Liver (tissue), 9 donors: ENCODE results near the gene CD6. TPM values are rescaled to one million over a fixed set of nuclear protein-coding genes. Genes with fewer than 3 reads are reported as not detected.

Experiments
- DNase-seq: peaks from one replicate; pipeline ENCODE4 v3.0.0-alpha.2; 2017; ENCODE audit warnings: low spot score
- H3K27ac ChIP-seq, 2 donors: one replicate each; pipeline ENCODE4 v1.7.0; 2013; ENCODE audit warnings: inconsistent platforms in 2 of 2, low read length in 2 of 2, control low read depth in 1 of 2, low read depth in 1 of 2, mild to moderate bottlenecking in 1 of 2
- H3K27me3 ChIP-seq, 4 donors: one replicate each; pipeline versions ENCODE4 v1.6.1 to v1.7.0; 2013; ENCODE audit warnings: low read length in 3 of 4, inconsistent platforms in 1 of 4, mild to moderate bottlenecking in 1 of 4, moderate library complexity in 1 of 4; ENCODE audit not compliant: control insufficient read depth in 4 of 4, insufficient read depth in 4 of 4
- H3K36me3 ChIP-seq, 4 donors: one replicate each; pipeline versions ENCODE4 v1.6.1 to v1.7.0; 2013; ENCODE audit warnings: low read length in 3 of 4, mild to moderate bottlenecking in 3 of 4, low read depth in 1 of 4, moderate library complexity in 1 of 4; ENCODE audit not compliant: control insufficient read depth in 4 of 4, insufficient read depth in 3 of 4
- H3K4me1 ChIP-seq, 4 donors: one replicate each; pipeline versions ENCODE4 v1.6.1 to v1.7.0; 2013; ENCODE audit warnings: low read length in 3 of 4, mild to moderate bottlenecking in 3 of 4, moderate library complexity in 1 of 4; ENCODE audit not compliant: control insufficient read depth in 4 of 4, insufficient read depth in 4 of 4
- H3K4me3 ChIP-seq, 3 donors: one replicate each; pipeline versions ENCODE4 v1.6.1 to v1.7.0; 2013; ENCODE audit warnings: low read length in 3 of 3, control low read depth in 1 of 3, low read depth in 1 of 3, mild to moderate bottlenecking in 1 of 3
- H3K9ac ChIP-seq, 2 donors: one replicate each; pipeline ENCODE4 v1.7.0; 2013; ENCODE audit warnings: low read length in 2 of 2, mild to moderate bottlenecking in 2 of 2, moderate library complexity in 2 of 2, control low read depth in 1 of 2, low read depth in 1 of 2
- H3K9me3 ChIP-seq, 4 donors: one replicate each; pipeline versions ENCODE4 v1.6.1 to v1.7.0; 2013; ENCODE audit warnings: low read length in 3 of 4; ENCODE audit not compliant: control insufficient read depth in 4 of 4
- ATF3 ChIP-seq: IDR thresholded peaks from 2 replicates; pipeline ENCODE4 v1.6.1; 2016; ENCODE audit warnings: antibody characterized with exemption
- CTCF ChIP-seq: fragments of 150-350 bp; IDR thresholded peaks from 2 replicates; pipeline ENCODE4 v1.5.1; 2017; ENCODE audit warnings: improper control_type of control experiment, low read depth, low read length; ENCODE audit not compliant: missing input control
- EGR1 ChIP-seq, 2 donors: IDR thresholded peaks; 2 replicates each; pipeline ENCODE4 v1.6.1; 2016 to 2018; ENCODE audit warnings: antibody characterized with exemption in 2 of 2, low read depth in 2 of 2
- FOXA1 ChIP-seq: IDR thresholded peaks from 2 replicates; pipeline ENCODE4 v1.6.1; 2016; ENCODE audit warnings: antibody characterized with exemption
- FOXA2 ChIP-seq: IDR thresholded peaks from 2 replicates; pipeline ENCODE4 v1.6.1; 2016; ENCODE audit warnings: antibody characterized with exemption
- GABPA ChIP-seq, 2 donors: IDR thresholded peaks in 1 of 2; conservative IDR thresholded peaks in 1 of 2; 2 replicates each; pipeline ENCODE4 v1.6.1; 2016; ENCODE audit warnings: antibody characterized with exemption in 2 of 2, mild to moderate bottlenecking in 1 of 2, moderate library complexity in 1 of 2
- HNF4A ChIP-seq, 2 donors: conservative IDR thresholded peaks; 2 replicates each; pipeline ENCODE4 v1.6.1; 2016; ENCODE audit warnings: antibody characterized with exemption in 2 of 2, mild to moderate bottlenecking in 2 of 2
- HNF4G ChIP-seq: IDR thresholded peaks from 2 replicates; pipeline ENCODE4 v1.6.1; 2016; ENCODE audit warnings: antibody characterized with exemption
- JUND ChIP-seq, 2 donors: IDR thresholded peaks; 2 replicates each; pipeline ENCODE4 v1.6.1; 2016; ENCODE audit warnings: antibody characterized with exemption in 2 of 2
- MAX ChIP-seq: IDR thresholded peaks from 2 replicates; pipeline ENCODE4 v1.6.1; 2016; ENCODE audit warnings: antibody characterized with exemption
- NR2F2 ChIP-seq: IDR thresholded peaks from 2 replicates; pipeline ENCODE4 v1.6.1; 2016; ENCODE audit warnings: antibody characterized with exemption
- RAD21 ChIP-seq, 2 donors: IDR thresholded peaks; 2 replicates each; pipeline ENCODE4 v1.6.1; 2016; ENCODE audit warnings: antibody characterized with exemption in 2 of 2, mild to moderate bottlenecking in 2 of 2
- RXRA ChIP-seq, 2 donors: IDR thresholded peaks; 2 replicates each; pipeline ENCODE4 v1.6.1; 2017 to 2018; ENCODE audit warnings: antibody characterized with exemption in 2 of 2, mild to moderate bottlenecking in 1 of 2
- SP1 ChIP-seq: IDR thresholded peaks from 2 replicates; pipeline ENCODE4 v1.6.1; 2018; ENCODE audit warnings: antibody characterized with exemption, mild to moderate bottlenecking
- TAF1 ChIP-seq: conservative IDR thresholded peaks from 2 replicates; pipeline ENCODE4 v1.6.1; 2016; ENCODE audit warnings: antibody characterized with exemption, mild to moderate bottlenecking
- YY1 ChIP-seq: IDR thresholded peaks from 2 replicates; pipeline ENCODE4 v1.6.1; 2016; ENCODE audit warnings: antibody characterized with exemption, mild to moderate bottlenecking
- ZBTB33 ChIP-seq: IDR thresholded peaks from 2 replicates; pipeline ENCODE4 v1.6.1; 2016; ENCODE audit warnings: antibody characterized with exemption
- WGBS: extraction: QIAGEN DNeasy Blood & Tissue Kit; methylation state at CpG from one replicate; pipeline ENCODE4 v1.1.7; 2013; 5-methylcytosine and 5-hydroxymethylcytosine counted together
- polyA plus RNA-seq, 2 donors: library from polyadenylated mRNA; stranded (reverse) in 1 of 2; unstranded in 1 of 2; fragments of 200-250 nt in 1 of 2; fragments of >200 nt in 1 of 2; fragmentation: Nextera tagmentation in 1 of 2; extraction: Ambion mirVana in 1 of 2; gene quantifications; one replicate each; pipeline versions ENCODE4 v1.2.1 to v1.2.3, GENCODE V29; 2013 to 2015
- total RNA-seq, 2 donors: library from RNA; depleted of rRNA; stranded (reverse); fragments of >200 nt; gene quantifications; one replicate each; pipeline ENCODE4 v1.2.3, GENCODE V29; 2014
- donor health status: healthy.
- donor health status: healthy.
- donor health status: healthy.
- donor health status: healthy.
- donor health status: healthy.

CD6 gene
- total and polyA plus RNA-seq, 4 donors, result 0.31 to 0.59 (median 0.45) TPM

- TF ChIP-seq RAD21 (IDR thresholded peaks at IDR 0.05) (no peak), EGR1 (IDR thresholded peaks at IDR 0.05; ENCODE audit: low read depth in 2 of 2) (no peak), HNF4G (no peak), HNF4A (conservative IDR thresholded peaks at IDR 0.05) (no peak), CTCF (no peak), RXRA (IDR thresholded peaks at IDR 0.05) (no peak), SP1 (no peak), NR2F2 (no peak), GABPA (IDR thresholded peaks at IDR 0.05 in 1 of 2, conservative IDR thresholded peaks at IDR 0.05 in 1 of 2) (no peak), FOXA1 (no peak), TAF1 (no peak), ZBTB33 (no peak), ATF3 (no peak), FOXA2 (no peak), MAX (no peak)
- 75% methylated on average over 5 of the region's 5 CpGs for WGBS
- no peaks in the 10 kb centered on the region for H3K27me3 ChIP-seq
- H3K4me1 ChIP-seq, result peaks cover 0 to 1% (median 0%) of the 10 kb centered on the region in 4 donors
- H3K9me3 ChIP-seq, result no peaks in the 10 kb centered on the region
- no peak overlapping the region for H3K4me3 ChIP-seq
- no peak for DNase-seq
- H3K36me3 ChIP-seq, result no peaks in the 10 kb centered on the region
- H3K9ac ChIP-seq, result no peak overlapping the region
- H3K27ac ChIP-seq, result no peak overlapping the region
Observed at GRCh38 chr11:61037441-61038093, 66.1 kb downstream of the CD6 start.

- WGBS, result 62% methylated on average over 5 of the region's 5 CpGs
Observed at GRCh38 chr11:61039916-61040315, 68.4 kb downstream of the CD6 start.

More at GRCh38 chr11:61039916-61040315, 68.4 kb downstream of the CD6 start:
- Histone ChIP-seq H3K4me3 (no peak overlapping the region), H3K27me3 (no peaks in the 10 kb centered on the region), H3K4me1 (peaks cover 0 to 1% (median 0%) of the 10 kb centered on the region in 4 donors), H3K27ac (no peak overlapping the region), H3K9me3 (no peaks in the 10 kb centered on the region), H3K36me3 (no peaks in the 10 kb centered on the region), H3K9ac (no peak overlapping the region)
- TF ChIP-seq ZBTB33 (no peak), SP1 (no peak), YY1 (no peak), NR2F2 (no peak), GABPA (IDR thresholded peaks at IDR 0.05 in 1 of 2, conservative IDR thresholded peaks at IDR 0.05 in 1 of 2) (no peak), HNF4G (no peak), CTCF (no peak), RXRA (IDR thresholded peaks at IDR 0.05) (no peak), FOXA2 (no peak), ATF3 (no peak), TAF1 (no peak), EGR1 (IDR thresholded peaks at IDR 0.05; ENCODE audit: low read depth in 2 of 2) (no peak), JUND (IDR thresholded peaks at IDR 0.05) (no peak), RAD21 (IDR thresholded peaks at IDR 0.05) (no peak)
- DNase-seq, result no peak
